Dermis blood vessel endothelial cell (primary cell): ENCODE data around the gene EVI5L. TPM values are rescaled to one million over a fixed set of nuclear protein-coding genes. Genes with fewer than 3 reads are reported as not detected.
"Not testable (repeated sequence)": the region's sequence is repeated elsewhere in the genome, so short reads cannot be mapped to it uniquely, and the experiment has no call there.

ENCODE experiments used
- DNase-seq: peaks from one replicate; pipeline ENCODE4 v3.0.0; 2010
- total RNA-seq: library from RNA; depleted of rRNA; stranded (reverse); fragments of >200 nt; gene quantifications from 2 replicates; pipeline ENCODE4 v1.2.3, GENCODE V29; 2014

EVI5L gene
- total RNA-seq, 1 donor from 2014 or later, result 12.6 TPM

DNA sequence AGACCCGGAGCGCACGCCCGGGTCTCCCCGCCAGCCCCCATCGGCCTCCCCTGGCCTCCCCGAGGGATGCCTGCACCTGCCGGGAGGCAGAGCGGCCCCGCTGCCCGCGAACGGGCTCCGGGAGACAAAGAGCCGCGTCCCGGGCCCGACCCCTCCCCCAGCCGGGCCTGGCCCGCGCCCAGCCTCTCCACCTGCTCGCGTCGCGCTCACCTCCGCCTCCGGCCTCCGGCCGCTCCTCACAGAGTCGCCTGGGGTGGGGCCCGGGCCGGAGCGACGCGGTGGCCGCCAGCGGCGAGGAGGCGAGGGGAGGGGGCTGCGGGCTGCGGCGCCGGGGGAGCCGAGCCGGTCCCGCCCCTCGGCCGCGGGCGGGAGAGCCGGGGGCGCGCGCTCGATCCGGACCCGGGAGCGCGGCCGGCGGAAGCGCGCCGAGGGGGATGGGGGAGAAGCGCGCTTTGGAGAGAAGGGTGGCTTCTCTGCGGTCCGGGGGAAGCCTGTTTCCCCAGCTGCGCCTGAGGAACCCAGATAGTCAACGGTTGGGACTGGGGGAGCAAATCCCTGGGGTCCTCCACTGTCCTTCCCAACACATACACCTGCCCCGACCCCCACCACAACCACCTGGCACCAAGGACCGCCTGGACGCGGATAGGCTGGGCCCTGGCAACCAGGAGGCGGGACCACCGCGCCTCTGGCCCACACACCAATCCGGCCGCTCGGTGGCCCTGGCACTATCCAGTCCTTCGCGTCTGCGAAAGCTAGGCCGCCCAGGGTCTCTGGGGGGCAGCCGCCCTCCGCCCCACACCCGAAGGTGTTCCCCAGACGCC, 44.3 kb downstream of the EVI5L start, which contains the start of gene PRR36:
TSS of gene PRR36 (minus strand) at position 315 of the 821 bp plus-strand sequence. CDS start 701 bp downstream, outside the sequence.
- DNase-seq, result peak; percentile 60

DNA sequence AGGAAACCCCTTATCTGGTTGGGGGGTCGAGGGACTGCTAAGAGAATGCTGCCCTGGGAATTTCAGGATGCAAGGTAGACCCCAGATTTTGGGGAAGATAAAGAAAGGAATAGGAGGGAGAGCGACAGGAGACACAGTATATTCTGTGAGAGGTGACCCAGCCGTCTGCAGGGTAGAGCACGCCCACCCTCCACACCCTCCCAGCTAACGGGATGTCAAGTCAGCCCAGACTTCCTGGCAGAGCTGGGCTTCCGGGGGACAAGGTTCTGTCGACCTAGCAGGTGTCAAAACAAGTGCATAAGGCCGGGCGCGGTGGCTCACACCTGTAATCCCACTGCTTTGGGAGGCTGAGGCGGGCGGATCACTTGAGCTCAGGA, 44.9 kb downstream of the EVI5L start:
- no peak for DNase-seq

GRCh38 chr19:7877249-7877836, 47.3 kb downstream of the EVI5L start:
- DNase-seq, result no peak

GRCh38 chr19:7879111-7879807, 49.2 kb downstream of the EVI5L start:
- DNase-seq, result no peak

DNA sequence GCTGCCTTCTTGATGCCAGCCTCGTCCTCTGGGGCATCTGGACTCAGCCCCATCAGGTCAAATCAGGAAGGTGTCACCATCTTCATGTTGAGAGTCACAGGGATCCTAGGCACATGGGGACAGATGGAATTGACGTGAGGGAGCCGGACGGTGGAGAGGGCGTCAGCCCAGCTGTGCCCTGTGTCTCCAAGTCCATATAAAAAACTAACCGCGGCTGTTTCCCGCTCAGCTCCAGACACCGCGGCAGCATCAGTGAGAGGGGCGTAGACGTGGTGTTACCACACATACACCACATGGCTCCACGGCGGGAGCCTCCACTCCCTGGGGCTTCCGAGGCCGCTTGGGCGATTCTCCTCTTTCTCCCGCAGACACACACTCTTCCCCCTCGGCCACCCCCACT, 49.8 kb downstream of the EVI5L start:
- no peak for DNase-seq

GRCh38 chr19:7881910-7882309, 51.9 kb downstream of the EVI5L start:
- DNase-seq, result no peak

DNA sequence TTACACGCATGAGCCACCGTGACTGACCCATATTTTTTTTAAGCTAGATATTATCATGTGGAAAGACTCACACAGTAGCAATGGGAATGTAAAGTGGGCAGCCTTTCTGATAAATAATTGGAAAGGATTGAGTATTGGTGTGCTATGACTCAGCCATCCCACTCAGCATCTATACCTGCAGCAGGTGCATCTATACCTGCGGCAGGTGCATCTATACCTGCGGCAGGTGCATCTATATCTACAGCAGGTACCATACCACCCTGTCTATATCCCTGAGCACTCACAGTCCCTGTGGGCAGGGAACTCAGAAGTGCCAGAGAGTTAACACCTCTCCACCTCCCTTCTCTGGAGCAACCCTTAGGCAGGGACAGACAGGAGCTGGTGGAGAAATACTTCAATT, 53.1 kb downstream of the EVI5L start:
- DNase-seq, result no peak

GRCh38 chr19:7883796-7884570, 54.0 kb downstream of the EVI5L start:
- DNase-seq, result no peak

GRCh38 chr19:7885818-7886217, 55.8 kb downstream of the EVI5L start:
- no peak for DNase-seq

GRCh38 chr19:7887408-7888144, 57.6 kb downstream of the EVI5L start:
- no peak for DNase-seq

- peak; percentile 52 for DNase-seq
Measured at GRCh38 chr19:7888145-7888825, 58.3 kb downstream of the EVI5L start, which contains the start of gene LRRC8E. TSS of gene LRRC8E (plus strand) at chr19:7888510. CDS start at chr19:7895604, 7,094 bp downstream.

DNA sequence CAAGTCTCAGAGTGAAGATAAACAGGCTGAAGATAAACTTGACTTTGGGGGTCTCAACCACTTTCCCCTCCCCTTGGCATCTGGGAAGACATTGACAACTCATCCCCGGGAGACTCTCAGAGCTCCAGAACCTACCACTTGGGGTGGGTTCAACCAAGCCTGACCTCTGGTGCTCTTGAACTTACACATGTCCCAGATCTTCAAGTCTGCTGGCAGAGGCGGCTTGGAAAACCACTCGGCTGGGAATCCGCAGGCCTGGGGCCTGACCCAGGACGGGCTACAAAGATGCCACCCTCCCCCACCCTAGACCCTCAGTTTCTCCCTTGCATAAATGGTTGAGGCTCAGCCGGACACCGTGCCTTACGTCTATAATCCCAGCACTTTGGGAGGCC, 58.8 kb downstream of the EVI5L start:
- DNase-seq, result no peak

GRCh38 chr19:7893362-7894101, 63.5 kb downstream of the EVI5L start:
- DNase-seq, result not testable (repeated sequence)

DNA sequence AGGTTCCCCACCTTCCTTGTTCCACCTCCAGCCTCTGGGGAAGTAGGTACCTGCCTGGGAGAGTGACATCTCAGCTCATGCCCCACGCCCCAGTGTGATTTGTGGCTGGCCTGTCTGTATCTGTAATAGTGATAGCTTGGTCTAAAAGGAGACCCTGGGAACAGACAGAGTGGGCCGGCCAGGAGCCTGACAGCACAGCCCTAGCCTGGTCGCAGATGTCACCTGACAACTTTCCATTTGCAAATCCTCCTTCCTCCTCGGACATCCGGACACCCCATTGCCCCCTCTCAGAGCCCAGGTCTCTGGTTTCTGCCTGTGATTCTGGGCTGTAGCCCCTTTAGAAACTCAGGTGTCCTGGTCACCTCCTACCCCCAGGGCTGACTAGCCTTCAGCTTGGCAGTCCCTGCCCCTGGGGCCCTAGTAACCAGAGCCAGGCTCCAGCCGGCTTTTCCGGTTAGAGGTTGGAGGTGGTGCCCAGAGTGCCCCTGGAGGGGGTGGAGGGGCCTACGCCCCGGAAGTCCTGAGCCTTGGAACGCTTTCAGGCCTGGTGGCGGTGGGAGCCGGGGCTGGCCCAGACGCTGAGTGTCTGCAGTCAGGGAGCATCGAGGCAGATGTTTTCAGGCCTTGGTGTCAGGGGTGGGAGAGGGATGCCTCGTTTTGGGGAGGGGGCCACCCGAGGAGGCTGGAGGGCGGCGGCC, 64.7 kb downstream of the EVI5L start:
- no peak for DNase-seq

DNA sequence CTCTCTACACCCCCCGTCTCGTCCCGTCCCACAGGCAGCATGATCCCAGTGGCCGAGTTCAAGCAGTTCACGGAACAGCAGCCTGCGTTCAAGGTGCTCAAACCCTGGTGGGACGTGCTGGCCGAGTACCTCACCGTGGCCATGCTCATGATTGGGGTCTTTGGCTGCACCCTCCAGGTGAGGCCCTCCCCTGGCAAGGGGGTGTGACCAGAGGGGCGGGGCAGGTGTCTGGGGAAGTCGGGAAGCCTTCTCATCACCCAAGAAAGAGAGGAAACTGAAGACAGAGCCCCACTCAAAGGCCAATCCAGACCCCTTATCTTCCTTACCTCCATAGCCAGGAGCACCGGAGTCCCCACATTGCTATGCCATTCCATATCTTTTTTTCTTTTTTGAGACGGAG, 65.5 kb downstream of the EVI5L start:
- no peak for DNase-seq

- no peak for DNase-seq
Measured at GRCh38 chr19:7897292-7897691, 67.3 kb downstream of the EVI5L start.

DNA sequence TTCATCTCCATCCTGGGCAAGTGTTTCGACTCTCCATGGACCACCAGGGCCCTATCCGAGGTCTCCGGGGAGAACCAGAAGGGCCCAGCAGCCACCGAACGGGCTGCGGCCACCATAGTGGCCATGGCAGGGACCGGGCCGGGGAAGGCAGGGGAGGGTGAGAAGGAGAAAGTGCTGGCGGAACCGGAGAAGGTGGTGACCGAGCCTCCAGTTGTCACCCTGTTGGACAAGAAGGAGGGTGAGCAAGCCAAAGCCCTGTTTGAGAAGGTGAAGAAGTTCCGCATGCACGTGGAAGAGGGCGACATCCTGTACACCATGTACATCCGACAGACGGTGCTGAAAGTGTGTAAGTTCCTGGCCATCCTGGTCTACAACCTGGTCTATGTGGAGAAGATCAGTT, 68.9 kb downstream of the EVI5L start:
- no peak for DNase-seq

DNA sequence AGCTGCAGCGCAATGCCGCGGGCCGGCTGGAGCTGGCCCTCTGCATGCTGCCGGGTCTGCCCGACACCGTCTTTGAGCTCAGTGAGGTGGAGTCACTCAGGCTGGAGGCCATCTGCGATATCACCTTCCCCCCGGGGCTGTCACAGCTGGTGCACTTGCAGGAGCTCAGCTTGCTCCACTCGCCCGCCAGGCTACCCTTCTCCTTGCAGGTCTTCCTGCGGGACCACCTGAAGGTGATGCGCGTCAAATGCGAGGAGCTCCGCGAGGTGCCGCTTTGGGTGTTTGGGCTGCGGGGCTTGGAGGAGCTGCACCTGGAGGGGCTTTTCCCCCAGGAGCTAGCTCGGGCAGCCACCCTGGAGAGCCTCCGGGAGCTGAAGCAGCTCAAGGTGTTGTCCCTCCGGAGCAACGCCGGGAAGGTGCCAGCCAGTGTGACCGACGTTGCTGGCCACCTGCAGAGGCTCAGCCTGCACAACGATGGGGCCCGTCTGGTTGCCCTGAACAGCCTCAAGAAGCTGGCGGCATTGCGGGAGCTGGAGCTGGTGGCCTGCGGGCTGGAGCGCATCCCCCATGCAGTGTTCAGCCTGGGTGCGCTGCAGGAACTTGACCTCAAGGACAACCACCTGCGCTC, 69.8 kb downstream of the EVI5L start:
- no peak for DNase-seq

GRCh38 chr19:7900401-7900870, 70.4 kb downstream of the EVI5L start:
- no peak for DNase-seq
